ENCODE measurements around the gene CALM1.

The CALM1 gene

GRCh38 chr14:90444077-90444696 is 47.4 kb downstream of the CALM1 start:
- no peak for DNase-seq

- DNase-seq: no peak
These were observed 48.2 kb downstream of the CALM1 start for GRCh38 chr14:90445011-90445410.

GRCh38 chr14:90446405-90446804 is 49.6 kb downstream of the CALM1 start:
- no peak for DNase-seq

GRCh38 chr14:90447720-90448497 is 51.1 kb downstream of the CALM1 start:
- DNase-seq: no peak

GRCh38 chr14:90449411-90449810 is 52.6 kb downstream of the CALM1 start:
- no peak for DNase-seq

GRCh38 chr14:90450151-90450550 is 53.3 kb downstream of the CALM1 start:
- no peak for DNase-seq

- no peak for DNase-seq
These were observed 53.8 kb downstream of the CALM1 start for GRCh38 chr14:90450667-90451066.

- DNase-seq: no peak
These were observed 54.6 kb downstream of the CALM1 start for GRCh38 chr14:90451443-90451842.

GRCh38 chr14:90451961-90452360 is 55.1 kb downstream of the CALM1 start:
- DNase-seq: no peak

GRCh38 chr14:90452366-90452765 is 55.5 kb downstream of the CALM1 start:
- DNase-seq: no peak

GRCh38 chr14:90453401-90453951 is 56.6 kb downstream of the CALM1 start:
- no peak for DNase-seq

GRCh38 chr14:90454041-90455000 is 57.5 kb downstream of the CALM1 start:
- DNase-seq: no peak

GRCh38 chr14:90455100-90455571 is 58.3 kb downstream of the CALM1 start:
- DNase-seq: no peak

GRCh38 chr14:90456551-90456950 is 59.7 kb downstream of the CALM1 start:
- no peak for DNase-seq

- no peak for DNase-seq
These were observed 60.4 kb downstream of the CALM1 start for GRCh38 chr14:90457186-90457585.
